Smooth muscle cell (in vitro differentiated cells): ENCODE measurements around the gene ASPSCR1. TPM values are rescaled to one million over a fixed set of nuclear protein-coding genes. Genes with fewer than 3 reads are reported as not detected.

Experiments
- DNase-seq: peaks from one replicate; lab custom pipeline; 2025; ENCODE audit not compliant: unreplicated experiment; lab: John Stamatoyannopoulos, UW
- H2AFZ ChIP-seq: fragments of 200-600 bp; sonication (generic); 2 replicates; pipeline ENCODE4 v1.6.0; 2016; ENCODE audit warnings: antibody characterized with exemption, low read depth, mild to moderate bottlenecking
- H3F3A ChIP-seq: fragments of 200-600 bp; sonication (generic); 2 replicates; pipeline ENCODE4 v1.6.0; 2017; ENCODE audit warnings: antibody characterized with exemption, low read depth
- H3K27ac ChIP-seq: fragments of 200-600 bp; sonication (generic); 2 replicates; pipeline ENCODE4 v1.5.1; 2016; ENCODE audit warnings: low read depth, mild to moderate bottlenecking
- H3K27me3 ChIP-seq: fragments of 200-600 bp; sonication (generic); 2 replicates; pipeline ENCODE4 v1.6.1; 2016; ENCODE audit warnings: low read depth, mild to moderate bottlenecking
- H3K36me3 ChIP-seq: fragments of 200-600 bp; sonication (generic); 2 replicates; pipeline ENCODE4 v1.5.1; 2016; ENCODE audit warnings: low read depth
- H3K4me1 ChIP-seq: fragments of 200-600 bp; sonication (generic); 2 replicates; pipeline ENCODE4 v1.5.1; 2016; ENCODE audit warnings: low read depth
- H3K4me2 ChIP-seq: fragments of 200-600 bp; sonication (generic); 2 replicates; pipeline ENCODE4 v1.6.0; 2016; ENCODE audit warnings: mild to moderate bottlenecking
- H3K4me3 ChIP-seq: fragments of 200-600 bp; sonication (generic); 2 replicates; pipeline ENCODE4 v1.5.1; 2016; ENCODE audit warnings: mild to moderate bottlenecking
- H3K79me2 ChIP-seq: fragments of 200-600 bp; sonication (generic); 2 replicates; pipeline ENCODE4 v1.6.0; 2016; ENCODE audit warnings: low read depth, mild to moderate bottlenecking
- H3K9ac ChIP-seq: fragments of 200-600 bp; sonication (generic); 2 replicates; pipeline ENCODE4 v1.6.0; 2016; ENCODE audit warnings: low read depth
- H3K9me3 ChIP-seq: fragments of 200-600 bp; sonication (generic); replicated peaks from 2 replicates; pipeline ENCODE4 v1.5.1; 2016; ENCODE audit warnings: low read depth
- H4K20me1 ChIP-seq: fragments of 200-600 bp; sonication (generic); 2 replicates; pipeline ENCODE4 v1.6.0; 2016; ENCODE audit warnings: low read depth
- WGBS: methylation state at CpG from one replicate; pipeline ENCODE4 v1.1.7; 2016; ENCODE audit warnings: low lambda C conversion rate; 5-methylcytosine and 5-hydroxymethylcytosine counted together
- polyA plus RNA-seq: library from polyadenylated mRNA; unstranded; fragments of >200 nt; fragmentation: Nextera tagmentation; extraction: Ambion mirVana; gene quantifications from 2 replicates; pipeline ENCODE4 v1.2.1, GENCODE V29; 2016
- total RNA-seq: library from RNA; depleted of rRNA; stranded (reverse); fragments of >200 nt; gene quantifications from 2 replicates; pipeline ENCODE4 v1.2.3, GENCODE V29; 2014
- TF ChIP-seq, protein P1 (sequence below): fragments of 200-600 bp; sonication (generic); IDR thresholded peaks from 2 replicates; pipeline ENCODE4 v1.5.1; 2017; ENCODE audit warnings: borderline replicate concordance, mild to moderate bottlenecking, antibody characterized with exemption; ENCODE audit not compliant: insufficient read depth, poor library complexity, severe bottlenecking

ASPSCR1 gene
- total and polyA plus RNA-seq, 2 experiments from 2014 or later = 28.4 to 44.0 TPM

DNA sequence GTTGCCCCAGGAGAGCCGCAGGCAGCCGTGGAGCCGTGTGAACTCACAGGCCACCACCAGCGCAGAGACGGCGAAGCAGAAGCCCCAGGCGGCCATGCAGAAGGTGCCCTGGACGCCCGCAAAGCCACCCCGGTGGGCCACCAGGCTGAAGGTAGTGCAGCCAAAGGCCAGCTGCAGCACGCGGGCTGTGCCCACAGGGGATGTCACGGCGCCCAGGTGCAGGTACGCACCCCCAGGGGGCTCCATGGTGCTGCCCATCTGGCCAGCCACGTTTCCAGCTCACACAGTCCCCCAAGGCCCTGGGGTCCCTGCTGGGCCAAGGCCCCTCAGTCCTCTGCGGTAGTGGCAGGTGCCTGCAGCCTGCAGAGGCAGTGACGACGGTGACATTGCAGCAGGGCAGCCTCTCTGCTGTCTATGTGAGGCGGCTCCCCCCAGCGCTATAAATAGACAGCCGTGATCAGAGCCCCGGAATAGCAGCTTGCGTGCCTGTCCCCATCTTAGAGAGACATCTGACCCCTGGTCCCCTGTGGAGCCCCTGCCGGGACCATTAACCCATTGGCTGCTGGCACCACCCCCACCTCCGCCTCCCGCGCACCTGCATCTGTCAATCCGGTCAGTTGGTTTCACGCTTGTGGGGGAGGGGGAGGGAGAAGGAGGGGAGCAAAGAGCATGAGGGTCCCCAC lies 35.8 kb upstream of the ASPSCR1 start:
- Histone ChIP-seq H3F3A (no peaks in the 10 kb centered on the region), H3K4me1 (no peaks in the 10 kb centered on the region), H2AFZ (no peak overlapping the region), H3K9ac (no peak overlapping the region), H3K79me2 (peaks cover 4% of the 10 kb centered on the region), H4K20me1 (no peaks in the 10 kb centered on the region), H3K27ac (no peak overlapping the region), H3K36me3 (no peaks in the 10 kb centered on the region), H3K4me2 (no peak overlapping the region), H3K9me3 (no peaks in the 10 kb centered on the region), H3K27me3 (no peaks in the 10 kb centered on the region), H3K4me3 (no peak overlapping the region)
- no peak for DNase-seq
- 69% methylated on average over 26 of the region's 30 CpGs for WGBS
- TF ChIP-seq, protein P1, sequence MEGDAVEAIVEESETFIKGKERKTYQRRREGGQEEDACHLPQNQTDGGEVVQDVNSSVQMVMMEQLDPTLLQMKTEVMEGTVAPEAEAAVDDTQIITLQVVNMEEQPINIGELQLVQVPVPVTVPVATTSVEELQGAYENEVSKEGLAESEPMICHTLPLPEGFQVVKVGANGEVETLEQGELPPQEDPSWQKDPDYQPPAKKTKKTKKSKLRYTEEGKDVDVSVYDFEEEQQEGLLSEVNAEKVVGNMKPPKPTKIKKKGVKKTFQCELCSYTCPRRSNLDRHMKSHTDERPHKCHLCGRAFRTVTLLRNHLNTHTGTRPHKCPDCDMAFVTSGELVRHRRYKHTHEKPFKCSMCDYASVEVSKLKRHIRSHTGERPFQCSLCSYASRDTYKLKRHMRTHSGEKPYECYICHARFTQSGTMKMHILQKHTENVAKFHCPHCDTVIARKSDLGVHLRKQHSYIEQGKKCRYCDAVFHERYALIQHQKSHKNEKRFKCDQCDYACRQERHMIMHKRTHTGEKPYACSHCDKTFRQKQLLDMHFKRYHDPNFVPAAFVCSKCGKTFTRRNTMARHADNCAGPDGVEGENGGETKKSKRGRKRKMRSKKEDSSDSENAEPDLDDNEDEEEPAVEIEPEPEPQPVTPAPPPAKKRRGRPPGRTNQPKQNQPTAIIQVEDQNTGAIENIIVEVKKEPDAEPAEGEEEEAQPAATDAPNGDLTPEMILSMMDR = no peak

DNA sequence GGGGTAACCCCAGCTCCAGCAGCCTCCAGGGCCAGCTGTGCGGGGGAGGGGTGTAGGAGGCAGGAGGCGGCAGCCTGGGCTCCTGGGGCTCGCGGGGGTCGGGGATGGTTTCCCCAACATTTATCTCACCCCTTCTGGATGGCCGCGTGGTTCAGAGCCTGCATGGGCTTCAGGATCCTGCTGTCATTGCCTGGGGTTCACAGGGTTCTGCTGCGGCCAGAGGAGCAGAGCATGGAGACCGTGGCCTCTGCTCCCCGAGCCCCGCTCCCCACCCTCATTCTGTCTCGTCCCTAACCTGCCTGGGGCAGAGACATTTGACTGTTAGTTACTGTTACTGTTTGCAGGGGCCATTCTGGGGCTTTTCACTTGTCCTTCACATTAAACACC lies 35.3 kb upstream of the ASPSCR1 start:
- Histone ChIP-seq H3K36me3 (no peaks in the 10 kb centered on the region), H3K9me3 (no peaks in the 10 kb centered on the region), H3K9ac (no peak overlapping the region), H3K4me3 (no peak overlapping the region), H4K20me1 (no peaks in the 10 kb centered on the region), H3K4me1 (no peaks in the 10 kb centered on the region), H3K27ac (no peak overlapping the region), H3K79me2 (no peaks in the 10 kb centered on the region), H3F3A (no peaks in the 10 kb centered on the region), H3K27me3 (no peaks in the 10 kb centered on the region), H3K4me2 (no peak overlapping the region), H2AFZ (no peak overlapping the region)
- TF ChIP-seq, protein P1 = no peak
- WGBS = 73% methylated on average over 12 of the region's 12 CpGs
- DNase-seq = no peak

DNA sequence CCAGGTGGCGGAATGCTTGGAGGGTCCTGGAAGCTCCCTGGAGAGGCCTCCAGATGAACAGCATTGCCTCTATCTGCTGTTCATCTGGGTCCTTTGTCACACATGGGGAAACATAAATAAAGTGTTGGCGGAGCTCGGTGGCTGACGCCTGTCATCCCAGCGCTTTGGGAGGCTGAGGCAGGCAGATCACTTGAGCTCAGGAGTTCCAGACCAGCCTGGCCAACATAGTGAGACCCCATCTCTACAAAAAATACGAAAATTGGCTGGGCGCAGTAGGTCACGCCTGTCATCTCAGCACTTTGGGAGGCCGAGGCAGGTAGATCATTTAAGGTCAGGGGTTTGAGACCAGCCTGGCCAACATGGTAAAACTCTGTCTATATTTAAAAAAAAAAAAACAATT lies 32.6 kb upstream of the ASPSCR1 start:
- H3K4me3 ChIP-seq = no peak overlapping the region
- H2AFZ ChIP-seq = no peak overlapping the region
- no peak for DNase-seq
- no peaks in the 10 kb centered on the region for H3K36me3 ChIP-seq
- no peaks in the 10 kb centered on the region for H3F3A ChIP-seq
- H3K27me3 ChIP-seq = no peaks in the 10 kb centered on the region
- H3K27ac ChIP-seq = no peak overlapping the region
- no peaks in the 10 kb centered on the region for H4K20me1 ChIP-seq
- H3K4me1 ChIP-seq = no peaks in the 10 kb centered on the region
- WGBS = 94% methylated on average over 9 of the region's 9 CpGs
- H3K79me2 ChIP-seq = no peaks in the 10 kb centered on the region
- H3K4me2 ChIP-seq = no peak overlapping the region
- TF ChIP-seq, protein P1 = no peak
- H3K9ac ChIP-seq = no peak overlapping the region
- no peaks in the 10 kb centered on the region for H3K9me3 ChIP-seq

DNA sequence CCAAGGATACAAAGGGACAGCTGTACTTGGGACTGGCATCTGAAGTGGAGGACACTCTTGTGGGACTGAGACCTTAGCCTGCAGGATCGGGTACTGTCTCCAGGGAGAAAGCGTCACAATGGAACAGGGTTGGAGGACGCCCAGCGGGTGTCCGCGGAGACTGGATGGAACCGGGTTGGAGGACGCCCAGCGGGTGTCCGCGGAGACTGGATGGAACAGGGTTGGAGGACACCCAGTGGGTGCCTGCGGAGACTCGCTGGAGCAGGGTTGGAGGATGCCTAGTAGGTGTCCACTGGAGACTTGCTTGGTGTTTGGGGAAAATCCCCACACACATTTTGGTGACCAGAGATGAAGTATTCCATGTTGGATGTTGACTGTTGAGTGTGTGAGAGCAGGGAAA lies 30.2 kb upstream of the ASPSCR1 start, which contains the start of gene MYADML2:
Gene MYADML2, minus strand, starts transcription at position 45 of the 400 bp plus-strand sequence. CDS start 5,492 bp downstream, outside the sequence.
- Histone ChIP-seq H3K4me3 (no peak within 1 kb of the TSS), H3K36me3 (no peaks in the 10 kb centered on the region), H4K20me1 (no peaks in the 10 kb centered on the region), H3K9me3 (no peaks in the 10 kb centered on the region), H3K9ac (no peak within 1 kb of the TSS), H3F3A (no peaks in the 10 kb centered on the region), H3K4me2 (no peak within 1 kb of the TSS), H2AFZ (no peak within 1 kb of the TSS), H3K79me2 (no peaks in the 10 kb centered on the region), H3K27ac (no peak within 1 kb of the TSS), H3K4me1 (no peaks in the 10 kb centered on the region), H3K27me3 (no peaks in the 10 kb centered on the region)
- DNase-seq = no peak
- 96% methylated on average over 12 of the region's 13 CpGs for WGBS
- TF ChIP-seq, protein P1 = no peak
